Keratinocyte (primary cell): ENCODE measurements around the gene CDH22. TPM values are rescaled to one million over a fixed set of nuclear protein-coding genes. Genes with fewer than 3 reads are reported as not detected.

Experiments
- DNase-seq: peaks from one replicate; pipeline ENCODE4 v3.0.0-alpha.2; 2011; ENCODE audit warnings: low read depth, missing footprints, low spot score
- FAIRE-seq: peaks from 2 replicates; lab custom pipeline; 2011; peaks lifted over from hg19 to GRCh38; lab: Jason Lieb, UNC
- H2AFZ ChIP-seq: 2 replicates; pipeline ENCODE4 v1.6.0; 2012; ENCODE audit warnings: low read length, control low read depth, inconsistent platforms; ENCODE audit not compliant: control insufficient read depth
- H3K27ac ChIP-seq: 2 replicates; pipeline ENCODE4 v1.5.1; 2011; ENCODE audit warnings: low read length; ENCODE audit not compliant: control insufficient read depth, insufficient read depth
- H3K27me3 ChIP-seq: 3 replicates; pipeline ENCODE4 v1.6.0; 2011; ENCODE audit warnings: low read length; ENCODE audit not compliant: control insufficient read depth, insufficient read depth; ENCODE audit errors: extremely low read depth
- H3K36me3 ChIP-seq, 2 experiments: 2 replicates in 1 of 2; 3 replicates in 1 of 2; pipeline ENCODE4 v1.5.1; 2011; ENCODE audit warnings: low read length in 2 of 2, mild to moderate bottlenecking in 1 of 2; ENCODE audit not compliant: control insufficient read depth in 2 of 2, insufficient read depth in 2 of 2; ENCODE audit errors: extremely low read depth in 1 of 2
- H3K4me1 ChIP-seq: 3 replicates; pipeline ENCODE4 v1.5.1; 2011; ENCODE audit warnings: low read length; ENCODE audit not compliant: control insufficient read depth, insufficient read depth; ENCODE audit errors: extremely low read depth
- H3K4me2 ChIP-seq: 3 replicates; pipeline ENCODE4 v1.6.0; 2011; ENCODE audit warnings: low read depth, low read length; ENCODE audit not compliant: control insufficient read depth, insufficient read depth; ENCODE audit errors: extremely low read depth
- H3K4me3 ChIP-seq, 3 experiments: fragments of 200-600 bp in 1 of 3; sonication (generic) in 1 of 3; 2 replicates in 2 of 3; 3 replicates in 1 of 3; pipeline ENCODE4 v1.5.1; 2011 to 2016; ENCODE audit warnings: low read length in 3 of 3, mild to moderate bottlenecking in 3 of 3, control low read depth in 2 of 3, inconsistent platforms in 1 of 3, low read depth in 1 of 3, mixed read lengths in 1 of 3, mixed run types in 1 of 3, moderate library complexity in 1 of 3; ENCODE audit not compliant: control insufficient read depth in 2 of 3, insufficient read depth in 2 of 3; ENCODE audit errors: extremely low read depth in 1 of 3
- H3K79me2 ChIP-seq: 2 replicates; pipeline ENCODE4 v1.6.0; 2012; ENCODE audit warnings: low read length; ENCODE audit not compliant: control insufficient read depth, insufficient read depth
- H3K9ac ChIP-seq: 3 replicates; pipeline ENCODE4 v1.6.0; 2011; ENCODE audit warnings: low read length; ENCODE audit not compliant: control insufficient read depth, insufficient read depth; ENCODE audit errors: extremely low read depth
- H3K9me1 ChIP-seq: 3 replicates; pipeline ENCODE4 v1.6.0; 2011; ENCODE audit warnings: low read length; ENCODE audit not compliant: control insufficient read depth, insufficient read depth; ENCODE audit errors: extremely low read depth
- H3K9me3 ChIP-seq: 2 replicates; pipeline ENCODE4 v1.5.1; 2012; ENCODE audit warnings: low read depth, low read length; ENCODE audit not compliant: control insufficient read depth
- H4K20me1 ChIP-seq: 3 replicates; pipeline ENCODE4 v1.6.0; 2011; ENCODE audit warnings: low read length; ENCODE audit not compliant: control insufficient read depth, insufficient read depth; ENCODE audit errors: extremely low read depth
- CTCF ChIP-seq, 3 experiments: IDR thresholded peaks in 1 of 3; conservative IDR thresholded peaks in 1 of 3; optimal IDR thresholded peaks in 1 of 3; 2 replicates in 2 of 3; 3 replicates in 1 of 3; pipeline versions ENCODE3 to v1.5.1; 2011; ENCODE audit warnings: low read length in 3 of 3, mild to moderate bottlenecking in 3 of 3, moderate library complexity in 2 of 3, control low read depth in 1 of 3, inconsistent platforms in 1 of 3; ENCODE audit not compliant: insufficient read depth in 2 of 3; ENCODE audit errors: extremely low read depth in 1 of 3
- EZH2 ChIP-seq: IDR thresholded peaks from one replicate; pipeline ENCODE4 v1.6.1; 2012; ENCODE audit warnings: inconsistent platforms, mild to moderate bottlenecking, low read length, moderate library complexity
- dilution Hi-C: fragments of 300-500 bp; cut with MboI; formaldehyde crosslinking; loops from one replicate; pipeline ENCODE4 v1.7.0; 2020; ENCODE audit warnings: low sequenced_read_pairs; ENCODE audit not compliant: extremely low pct_ligation_motif_present
- polyA plus RNA-seq, 5 experiments: library from polyadenylated mRNA; depleted of rRNA in 3 of 5; stranded (reverse) in 3 of 5; stranded (forward) in 1 of 5; unstranded in 1 of 5; fragments of >200 nt; gene quantifications; 1 replicate in 1 of 5; 2 replicates in 3 of 5; 3 replicates in 1 of 5; pipeline versions ENCODE4 v1.2.1 to v1.2.3, GENCODE V29; 2011 to 2012; ENCODE audit warnings: missing spikeins in 2 of 5, low read depth in 1 of 5, low replicate concordance in 1 of 5

CDH22 gene
- polyA plus RNA-seq, 1 donor (not counting 4 experiments of a cell fraction or from before 2014, with no cell fraction given) = not detected

DNA sequence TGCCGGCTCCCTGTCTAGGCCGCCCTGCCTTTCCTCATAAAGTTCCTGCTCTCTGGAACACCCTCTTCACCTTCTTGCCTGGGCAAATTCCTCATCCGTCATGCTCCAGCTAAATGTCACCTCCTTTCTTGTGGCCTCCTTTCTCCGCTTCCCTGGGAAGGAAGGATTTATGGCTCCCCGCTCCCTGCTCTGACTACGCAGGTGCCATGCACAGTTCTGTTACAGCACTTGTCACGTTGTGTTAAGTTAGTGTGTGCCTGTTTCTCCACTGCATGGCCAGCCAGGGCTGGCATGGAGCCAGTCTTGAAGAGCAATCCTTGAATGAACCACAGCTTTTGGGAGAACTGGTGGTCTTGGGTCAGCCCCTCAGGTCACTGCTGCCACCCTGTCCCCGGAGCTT, 128.4 kb downstream of the CDH22 start:
- FAIRE-seq (no peak), DNase-seq (no peak)
- Histone ChIP-seq H3K9me3 (no peaks in the 10 kb centered on the region), H2AFZ (no peak overlapping the region), H3K27me3 (peaks cover 18% of the 10 kb centered on the region), H3K9ac (no peak overlapping the region), H3K9me1 (no peaks in the 10 kb centered on the region), H3K36me3 (no peaks in the 10 kb centered on the region), H3K4me1 (no peaks in the 10 kb centered on the region), H3K27ac (no peak overlapping the region), H4K20me1 (no peaks in the 10 kb centered on the region), H3K4me2 (no peak overlapping the region), H3K4me3 (no peak overlapping the region), H3K79me2 (no peaks in the 10 kb centered on the region)
- TF ChIP-seq EZH2 (no peak), CTCF (optimal IDR thresholded peaks at IDR 0.05 in 1 of 3, IDR thresholded peaks at IDR 0.05 in 1 of 3, conservative IDR thresholded peaks at IDR 0.05 in 1 of 3; ENCODE audit: extremely low read depth in 1 of 3, insufficient read depth in 2 of 3, low read length in 3 of 3) (no peak)
- dilution Hi-C loops = no loop called here

- no peak overlapping the region for H3K4me3 ChIP-seq
- no peak overlapping the region for H2AFZ ChIP-seq
- H3K4me2 ChIP-seq = no peak overlapping the region
- dilution Hi-C loops = no loop called here
- H3K9me1 ChIP-seq = no peaks in the 10 kb centered on the region
- no peak overlapping the region for H3K27ac ChIP-seq
- no peaks in the 10 kb centered on the region for H3K9me3 ChIP-seq
- no peaks in the 10 kb centered on the region for H3K4me1 ChIP-seq
- FAIRE-seq (no peak), DNase-seq (no peak)
- no peaks in the 10 kb centered on the region for H3K36me3 ChIP-seq
- TF ChIP-seq CTCF (optimal IDR thresholded peaks at IDR 0.05 in 1 of 3, IDR thresholded peaks at IDR 0.05 in 1 of 3, conservative IDR thresholded peaks at IDR 0.05 in 1 of 3; ENCODE audit: extremely low read depth in 1 of 3, insufficient read depth in 2 of 3, low read length in 3 of 3) (no peak), EZH2 (no peak)
- H3K9ac ChIP-seq = no peak overlapping the region
- no peaks in the 10 kb centered on the region for H4K20me1 ChIP-seq
- H3K27me3 ChIP-seq = peaks cover 23% of the 10 kb centered on the region
- no peaks in the 10 kb centered on the region for H3K79me2 ChIP-seq
Measured at GRCh38 chr20:46178891-46179290, 129.4 kb downstream of the CDH22 start.
